Naive thymus-derived CD4-positive, alpha-beta T cell (primary cell): ENCODE data around the gene LGMN. TPM values are rescaled to one million over a fixed set of nuclear protein-coding genes. Genes with fewer than 3 reads are reported as not detected.

ENCODE experiments used
- ATAC-seq: fragments of 150-1000 bp; cut with Tn5 transposase; 2 replicates; pipeline ENCODE4 v1.10.0; 2021; ENCODE audit warnings: mild to moderate bottlenecking, moderate library complexity
- CTCF ChIA-PET: fragments of 350-600 bp; sonication (Branson Sonifier 250); formaldehyde crosslinking; loops from one replicate; lab custom pipeline; 2021; ENCODE audit warnings: antibody characterized with exemption; lab: Charles Lee
- POLR2A ChIA-PET: fragments of 350-600 bp; sonication (Branson Sonifier 250); formaldehyde crosslinking; loops from one replicate; lab custom pipeline; 2021; ENCODE audit warnings: antibody characterized with exemption, inconsistent platforms; lab: Charles Lee
- DNase-seq, 9 donors: peaks; one replicate each; pipeline versions ENCODE4 v3.0.0 to v3.0.0-alpha.2; 2020 to 2022; ENCODE audit warnings: mixed read lengths in 1 of 9
- H3K27ac ChIP-seq: one replicate; pipeline ENCODE4 v1.7.0; 2013; ENCODE audit warnings: mild to moderate bottlenecking, low read depth, low read length, moderate library complexity
- H3K27me3 ChIP-seq, 2 donors: one replicate each; pipeline ENCODE4 v1.7.0; 2013; ENCODE audit warnings: low read length in 2 of 2, mild to moderate bottlenecking in 2 of 2, moderate library complexity in 2 of 2; ENCODE audit not compliant: control insufficient read depth in 2 of 2, insufficient read depth in 2 of 2
- H3K36me3 ChIP-seq, 3 experiments: 1 replicate in 2 of 3; 2 replicates in 1 of 3; pipeline ENCODE4 v1.7.0; 2013; ENCODE audit warnings: low read length in 3 of 3, mild to moderate bottlenecking in 3 of 3, moderate library complexity in 1 of 3; ENCODE audit not compliant: insufficient read depth in 3 of 3, control insufficient read depth in 2 of 3
- H3K4me1 ChIP-seq, 2 donors: one replicate each; pipeline ENCODE4 v1.7.0; 2013; ENCODE audit warnings: low read length in 2 of 2, mild to moderate bottlenecking in 2 of 2, moderate library complexity in 1 of 2; ENCODE audit not compliant: control insufficient read depth in 2 of 2, insufficient read depth in 2 of 2
- H3K4me3 ChIP-seq: 2 replicates; pipeline ENCODE4 v1.7.0; 2013; ENCODE audit warnings: mild to moderate bottlenecking, low read length
- H3K9me3 ChIP-seq, 3 experiments: 1 replicate in 2 of 3; 2 replicates in 1 of 3; pipeline ENCODE4 v1.7.0; 2013; ENCODE audit warnings: low read length in 3 of 3; ENCODE audit not compliant: control insufficient read depth in 2 of 3
- H3K27ac Mint-ChIP-seq, 9 donors: one replicate each; pipeline ENCODE4 v1.8.0; 2020 to 2022; ENCODE audit warnings: mixed read lengths in 9 of 9, mild to moderate bottlenecking in 8 of 9, moderate library complexity in 5 of 9, inconsistent platforms in 2 of 9
- H3K27me3 Mint-ChIP-seq, 5 donors: one replicate each; pipeline ENCODE4 v1.8.0; 2021 to 2022; ENCODE audit warnings: mixed read lengths in 5 of 5, mild to moderate bottlenecking in 1 of 5
- H3K36me3 Mint-ChIP-seq, 5 donors: one replicate each; pipeline ENCODE4 v1.8.0; 2020 to 2022; ENCODE audit warnings: mixed read lengths in 5 of 5, mild to moderate bottlenecking in 3 of 5, inconsistent platforms in 1 of 5
- H3K4me1 Mint-ChIP-seq, 7 donors: one replicate each; pipeline ENCODE4 v1.8.0; 2020 to 2022; ENCODE audit warnings: mixed read lengths in 7 of 7, mild to moderate bottlenecking in 3 of 7, inconsistent platforms in 1 of 7
- H3K4me3 Mint-ChIP-seq, 10 donors: one replicate each; pipeline ENCODE4 v1.8.0; 2020 to 2022; ENCODE audit warnings: mild to moderate bottlenecking in 10 of 10, mixed read lengths in 10 of 10, moderate library complexity in 6 of 10, inconsistent platforms in 2 of 10
- H3K9me3 Mint-ChIP-seq, 11 donors: one replicate each; pipeline ENCODE4 v1.8.0; 2020 to 2022; ENCODE audit warnings: mixed read lengths in 11 of 11, mild to moderate bottlenecking in 4 of 11, inconsistent platforms in 1 of 11, moderate library complexity in 1 of 11
- intact Hi-C, 2 donors: fragments of 100-400 bp; cut with micrococcal nuclease; formaldehyde crosslinking; loops; one replicate each; pipeline ENCODE4 v1.15.1; 2023
- polyA plus RNA-seq, 2 donors: library from polyadenylated mRNA; unstranded; fragments of 300-500 nt; fragmentation: Illumina TruSeq; gene quantifications; one replicate each; pipeline ENCODE4 v1.2.3, GENCODE V29; 2021
- total RNA-seq, 6 experiments: library from RNA in 5 of 6; stranded (reverse) in 5 of 6; gene quantifications; 1 replicate in 5 of 6; 2 replicates in 1 of 6; pipeline ENCODE4 v1.2.3 and lab custom pipeline; 2021 to 2026

The LGMN gene
- total and polyA plus RNA-seq, 7 experiments from 2014 or later, result 8.7 to 28.7 (median 25.2) TPM

GRCh38 chr14:92706386-92706785, 42.0 kb downstream of the LGMN start:
- DNase-seq (no peak), ATAC-seq (no peak)
- no peak overlapping the region for H3K4me3 ChIP-seq
- H3K27me3 Mint-ChIP-seq, result peaks cover 0 to 5% (median 0%) of the 10 kb centered on the region in 5 donors
- no peak overlapping the region for H3K4me3 Mint-ChIP-seq
- H3K4me1 ChIP-seq, result no peaks in the 10 kb centered on the region
- no peak overlapping the region for H3K27ac ChIP-seq
- H3K27ac Mint-ChIP-seq, result no peak overlapping the region
- peaks cover 0 to 17% (median 0%) of the 10 kb centered on the region in 7 donors for H3K4me1 Mint-ChIP-seq
- intact Hi-C loops, result no loop called here
- H3K36me3 ChIP-seq, result peaks cover 0 to 42% (median 0%) of the 10 kb centered on the region in 3 experiments
- CTCF ChIA-PET, result no interaction called here
- no peaks in the 10 kb centered on the region for H3K27me3 ChIP-seq
- H3K9me3 ChIP-seq, result no peaks in the 10 kb centered on the region
- POLR2A ChIA-PET, result no interaction called here
- H3K9me3 Mint-ChIP-seq, result no peaks in the 10 kb centered on the region
- peaks cover 0 to 53% (median 38%) of the 10 kb centered on the region in 5 donors for H3K36me3 Mint-ChIP-seq

GRCh38 chr14:92704821-92705220, 43.6 kb downstream of the LGMN start:
- no peak for ATAC-seq
- H3K27ac ChIP-seq, result no peak overlapping the region
- ChIA-PET POLR2A (no interaction called here), CTCF (no interaction called here)
- H3K36me3 ChIP-seq, result peaks cover 0 to 31% (median 0%) of the 10 kb centered on the region in 3 experiments
- H3K27me3 ChIP-seq, result no peaks in the 10 kb centered on the region
- H3K27ac Mint-ChIP-seq, result no peak overlapping the region
- no peak for DNase-seq
- no peak overlapping the region for H3K4me3 ChIP-seq
- H3K9me3 ChIP-seq, result no peaks in the 10 kb centered on the region
- intact Hi-C loops, result no loop called here
- no peaks in the 10 kb centered on the region for H3K4me1 ChIP-seq
- peaks cover 0 to 17% (median 0%) of the 10 kb centered on the region in 7 donors for H3K4me1 Mint-ChIP-seq
- no peak overlapping the region for H3K4me3 Mint-ChIP-seq
- peaks cover 0 to 9% (median 0%) of the 10 kb centered on the region in 5 donors for H3K27me3 Mint-ChIP-seq
- H3K36me3 Mint-ChIP-seq, result peaks cover 0 to 43% (median 30%) of the 10 kb centered on the region in 5 donors
- H3K9me3 Mint-ChIP-seq, result no peaks in the 10 kb centered on the region

- ChIA-PET CTCF (interaction anchor here (0.9 kb wide), 1 partner anchor 9 kb away, joined by 4 read pairs; no protein-coding TSS in a partner anchor), POLR2A (no interaction called here)
- H3K36me3 ChIP-seq, result peaks cover 0 to 25% (median 0%) of the 10 kb centered on the region in 3 experiments
- peaks cover 0 to 9% (median 0%) of the 10 kb centered on the region in 5 donors for H3K27me3 Mint-ChIP-seq
- H3K4me1 Mint-ChIP-seq, result peaks cover 0 to 17% (median 0%) of the 10 kb centered on the region in 7 donors
- H3K9me3 Mint-ChIP-seq, result no peaks in the 10 kb centered on the region
- no peak overlapping the region for H3K4me3 ChIP-seq
- DNase-seq, result no peak
- no peak overlapping the region for H3K4me3 Mint-ChIP-seq
- H3K27ac Mint-ChIP-seq, result no peak overlapping the region
- no peaks in the 10 kb centered on the region for H3K9me3 ChIP-seq
- intact Hi-C loops, result no loop called here
- no peak overlapping the region for H3K27ac ChIP-seq
- no peaks in the 10 kb centered on the region for H3K4me1 ChIP-seq
- no peaks in the 10 kb centered on the region for H3K27me3 ChIP-seq
- peaks cover 0 to 37% (median 26%) of the 10 kb centered on the region in 5 donors for H3K36me3 Mint-ChIP-seq
- ATAC-seq, result peak; percentile 85
Observed at GRCh38 chr14:92704036-92704804, 44.2 kb downstream of the LGMN start.

GRCh38 chr14:92703516-92703915, 44.9 kb downstream of the LGMN start:
- H3K9me3 Mint-ChIP-seq, result no peaks in the 10 kb centered on the region
- ChIA-PET POLR2A (no interaction called here), CTCF (no interaction called here)
- no peak overlapping the region for H3K27ac ChIP-seq
- ATAC-seq (no peak), DNase-seq (no peak)
- no peaks in the 10 kb centered on the region for H3K9me3 ChIP-seq
- peaks cover 0 to 17% (median 0%) of the 10 kb centered on the region in 7 donors for H3K4me1 Mint-ChIP-seq
- H3K4me1 ChIP-seq, result no peaks in the 10 kb centered on the region
- H3K27me3 ChIP-seq, result no peaks in the 10 kb centered on the region
- peaks cover 0 to 20% (median 0%) of the 10 kb centered on the region in 3 experiments for H3K36me3 ChIP-seq
- no peak overlapping the region for H3K4me3 Mint-ChIP-seq
- peaks cover 0 to 9% (median 0%) of the 10 kb centered on the region in 5 donors for H3K27me3 Mint-ChIP-seq
- intact Hi-C loops, result no loop called here
- H3K4me3 ChIP-seq, result no peak overlapping the region
- peaks cover 0 to 32% (median 26%) of the 10 kb centered on the region in 5 donors for H3K36me3 Mint-ChIP-seq
- H3K27ac Mint-ChIP-seq, result peak overlapping the region in 1 of 9 donors; percentile 56

GRCh38 chr14:92702441-92702918, 45.9 kb downstream of the LGMN start:
- Mint-ChIP-seq H3K4me3 (no peak overlapping the region), H3K4me1 (peaks cover 0 to 17% (median 2%) of the 10 kb centered on the region in 7 donors), H3K9me3 (no peaks in the 10 kb centered on the region), H3K36me3 (peaks cover 0 to 32% (median 26%) of the 10 kb centered on the region in 5 donors), H3K27me3 (peaks cover 0 to 16% (median 0%) of the 10 kb centered on the region in 5 donors), H3K27ac (no peak overlapping the region)
- Histone ChIP-seq H3K9me3 (no peaks in the 10 kb centered on the region), H3K4me3 (no peak overlapping the region), H3K27me3 (no peaks in the 10 kb centered on the region), H3K36me3 (peaks cover 0 to 20% (median 0%) of the 10 kb centered on the region in 3 experiments), H3K4me1 (no peaks in the 10 kb centered on the region), H3K27ac (no peak overlapping the region)
- intact Hi-C loops, result no loop called here
- CTCF ChIA-PET, result no interaction called here
- DNase-seq, result no peak
- POLR2A ChIA-PET, result no interaction called here
- ATAC-seq, result peak; percentile 19

- Histone ChIP-seq H3K36me3 (peaks cover 0 to 18% (median 0%) of the 10 kb centered on the region in 3 experiments), H3K27ac (no peak overlapping the region), H3K9me3 (no peaks in the 10 kb centered on the region), H3K4me3 (no peak overlapping the region), H3K4me1 (no peaks in the 10 kb centered on the region), H3K27me3 (no peaks in the 10 kb centered on the region)
- Mint-ChIP-seq H3K4me1 (peaks cover 0 to 19% (median 8%) of the 10 kb centered on the region in 7 donors), H3K4me3 (no peak overlapping the region), H3K9me3 (no peaks in the 10 kb centered on the region), H3K27ac (no peak overlapping the region), H3K27me3 (peaks cover 0 to 21% (median 0%) of the 10 kb centered on the region in 5 donors), H3K36me3 (peaks cover 0 to 27% (median 21%) of the 10 kb centered on the region in 5 donors)
- ATAC-seq (no peak), DNase-seq (no peak)
- POLR2A ChIA-PET, result no interaction called here
- CTCF ChIA-PET, result no interaction called here
- intact Hi-C loops, result no loop called here
Observed at GRCh38 chr14:92701826-92702225, 46.6 kb downstream of the LGMN start.
